ENCODE data around the gene FNBP1. TPM values are rescaled to one million over a fixed set of nuclear protein-coding genes. Genes with fewer than 3 reads are reported as not detected.
A peak's percentile ranks its signal among the peaks of the same experiment; 100 is the strongest.
"Not testable (repeated sequence)": the region's sequence is repeated elsewhere in the genome, so short reads cannot be mapped to it uniquely, and the experiment has no call there.

The FNBP1 gene
- total RNA-seq, 1 donor from 2014 or later: 34.9 TPM

DNA sequence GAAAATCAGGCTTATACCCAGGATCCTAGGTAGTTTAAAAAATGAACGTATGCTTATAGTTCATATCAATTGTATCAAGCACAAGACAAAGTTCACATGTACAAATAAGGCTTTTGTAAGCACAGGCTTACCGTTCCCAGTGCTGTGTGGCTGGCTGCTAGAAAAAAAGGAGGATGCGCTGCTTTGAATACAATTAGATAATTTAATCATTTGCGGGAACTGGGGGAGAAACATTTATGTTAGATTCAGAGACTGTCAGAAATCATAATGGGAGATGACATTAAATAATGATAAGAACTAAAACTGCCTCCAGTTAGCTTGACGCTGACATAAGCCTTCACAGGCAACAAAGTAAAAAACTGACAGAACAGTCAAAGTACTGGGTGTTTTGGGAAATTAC is 93.2 kb downstream of the FNBP1 start:
- Mint-ChIP-seq H3K9me3 (no peaks in the 10 kb centered on the region), H3K4me3 (no peak overlapping the region), H3K27me3 (ENCODE audit: insufficient read depth, low read depth) (no peaks in the 10 kb centered on the region), H3K36me3 (peaks cover under 1% of the 10 kb centered on the region), H3K4me1 (peaks cover 4% of the 10 kb centered on the region), H3K27ac (no peak overlapping the region)
- H2AFZ ChIP-seq (replicated peaks): no peak overlapping the region
- no peaks in the 10 kb centered on the region for H3K9me3 ChIP-seq (ENCODE audit: low read depth)
- no peaks in the 10 kb centered on the region for H3K27me3 ChIP-seq
- DNase-seq (ENCODE audit: low spot score): no peak
- no peak for TF ChIP-seq EZH2 (IDR thresholded peaks at IDR 0.05)
- TF ChIP-seq EZH2phosphoT487 (IDR thresholded peaks at IDR 0.05): no peak
- TF ChIP-seq, protein P1, sequence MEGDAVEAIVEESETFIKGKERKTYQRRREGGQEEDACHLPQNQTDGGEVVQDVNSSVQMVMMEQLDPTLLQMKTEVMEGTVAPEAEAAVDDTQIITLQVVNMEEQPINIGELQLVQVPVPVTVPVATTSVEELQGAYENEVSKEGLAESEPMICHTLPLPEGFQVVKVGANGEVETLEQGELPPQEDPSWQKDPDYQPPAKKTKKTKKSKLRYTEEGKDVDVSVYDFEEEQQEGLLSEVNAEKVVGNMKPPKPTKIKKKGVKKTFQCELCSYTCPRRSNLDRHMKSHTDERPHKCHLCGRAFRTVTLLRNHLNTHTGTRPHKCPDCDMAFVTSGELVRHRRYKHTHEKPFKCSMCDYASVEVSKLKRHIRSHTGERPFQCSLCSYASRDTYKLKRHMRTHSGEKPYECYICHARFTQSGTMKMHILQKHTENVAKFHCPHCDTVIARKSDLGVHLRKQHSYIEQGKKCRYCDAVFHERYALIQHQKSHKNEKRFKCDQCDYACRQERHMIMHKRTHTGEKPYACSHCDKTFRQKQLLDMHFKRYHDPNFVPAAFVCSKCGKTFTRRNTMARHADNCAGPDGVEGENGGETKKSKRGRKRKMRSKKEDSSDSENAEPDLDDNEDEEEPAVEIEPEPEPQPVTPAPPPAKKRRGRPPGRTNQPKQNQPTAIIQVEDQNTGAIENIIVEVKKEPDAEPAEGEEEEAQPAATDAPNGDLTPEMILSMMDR (IDR thresholded peaks at IDR 0.05): no peak
- H3K4me2 ChIP-seq: no peak overlapping the region
- peak overlapping the region; percentile 13 for H3K9ac ChIP-seq
- H3F3A ChIP-seq (ENCODE audit: low read depth): no peaks in the 10 kb centered on the region
- H3K36me3 ChIP-seq: no peaks in the 10 kb centered on the region
- no peaks in the 10 kb centered on the region for H4K20me1 ChIP-seq (ENCODE audit: low read depth)
- no peaks in the 10 kb centered on the region for H3K4me1 ChIP-seq
- no peak overlapping the region for H3K4me3 ChIP-seq
- no peaks in the 10 kb centered on the region for H3K79me2 ChIP-seq (ENCODE audit: low read depth)
- H3K27ac ChIP-seq: no peak overlapping the region

DNA sequence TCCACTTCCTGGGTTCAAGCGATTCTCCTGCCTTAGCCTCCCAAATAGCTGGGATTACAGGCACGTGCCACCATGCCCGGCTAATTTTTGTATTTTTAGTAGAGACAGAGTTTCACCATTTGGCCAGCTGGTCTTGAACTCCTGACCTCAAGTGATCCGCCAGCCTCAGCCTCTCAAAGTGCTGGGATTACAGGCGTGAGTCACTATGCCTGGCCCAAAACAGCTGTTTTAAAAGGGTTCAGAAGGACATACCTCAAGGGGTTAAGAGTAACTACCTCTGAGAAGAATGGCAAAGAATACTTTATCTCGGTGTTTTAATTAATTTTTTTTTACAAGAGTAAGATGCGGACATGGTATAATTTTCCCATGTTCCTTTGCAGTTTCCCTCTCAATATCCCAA is 94.4 kb downstream of the FNBP1 start:
- not testable (repeated sequence) for H3K36me3 Mint-ChIP-seq; H4K20me1 ChIP-seq (ENCODE audit: low read depth); H3K27me3 Mint-ChIP-seq (ENCODE audit: insufficient read depth, low read depth); H3K9me3 Mint-ChIP-seq; H3K4me2 ChIP-seq; H3K36me3 ChIP-seq; H3K4me1 Mint-ChIP-seq; H3F3A ChIP-seq (ENCODE audit: low read depth); H3K79me2 ChIP-seq (ENCODE audit: low read depth); H3K27ac ChIP-seq; H3K27ac Mint-ChIP-seq; H3K9me3 ChIP-seq (ENCODE audit: low read depth); H3K9ac ChIP-seq; DNase-seq (ENCODE audit: low spot score); H3K4me3 ChIP-seq; H3K4me3 Mint-ChIP-seq; H2AFZ ChIP-seq (replicated peaks); H3K27me3 ChIP-seq; H3K4me1 ChIP-seq

DNA sequence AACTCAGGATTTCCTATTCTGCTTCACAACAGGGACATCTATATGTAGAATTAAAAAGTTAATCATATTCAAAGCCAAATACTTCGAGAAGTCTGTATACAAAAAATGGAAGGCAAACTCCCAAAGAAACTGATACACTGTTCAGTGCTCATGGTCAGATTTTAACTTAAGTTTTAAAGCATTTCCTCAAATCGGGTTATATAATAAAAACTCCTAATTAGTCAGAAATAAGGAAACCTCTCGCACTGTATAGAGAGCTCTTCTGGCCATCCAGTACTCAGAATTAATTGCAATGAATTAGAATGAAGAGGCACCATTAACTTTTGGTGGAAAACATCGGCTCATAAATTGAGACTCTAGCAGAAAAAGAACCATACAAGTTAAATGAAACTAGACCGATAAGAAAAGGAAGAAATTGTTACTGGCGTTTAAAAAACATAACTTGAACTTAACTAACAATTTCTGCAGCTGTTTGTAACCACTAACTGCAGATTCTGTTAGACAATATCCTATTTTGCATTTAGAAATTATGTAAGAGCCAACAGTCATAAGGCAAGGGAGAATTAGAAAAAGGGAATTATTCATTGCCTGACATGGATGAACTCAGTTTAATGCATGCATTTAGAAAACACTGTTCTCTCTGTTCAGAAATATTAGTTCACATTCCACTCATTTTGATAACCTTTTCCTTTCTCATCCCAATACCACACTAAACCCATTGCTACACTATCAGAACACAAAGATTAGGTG is 96.6 kb downstream of the FNBP1 start:
- Histone ChIP-seq H3F3A (ENCODE audit: low read depth) (no peaks in the 10 kb centered on the region), H3K27me3 (no peaks in the 10 kb centered on the region), H3K4me1 (no peaks in the 10 kb centered on the region), H3K9ac (no peak overlapping the region), H2AFZ (replicated peaks) (no peak overlapping the region), H3K27ac (no peak overlapping the region), H3K79me2 (ENCODE audit: low read depth) (no peaks in the 10 kb centered on the region), H3K9me3 (ENCODE audit: low read depth) (no peaks in the 10 kb centered on the region), H4K20me1 (ENCODE audit: low read depth) (no peaks in the 10 kb centered on the region), H3K4me3 (no peak overlapping the region), H3K36me3 (no peaks in the 10 kb centered on the region), H3K4me2 (no peak overlapping the region)
- DNase-seq (ENCODE audit: low spot score): no peak
- H3K27ac Mint-ChIP-seq: no peak overlapping the region
- peaks cover 8% of the 10 kb centered on the region for H3K27me3 Mint-ChIP-seq (ENCODE audit: insufficient read depth, low read depth)
- peaks cover 16% of the 10 kb centered on the region for H3K9me3 Mint-ChIP-seq
- H3K4me1 Mint-ChIP-seq: peaks cover 4% of the 10 kb centered on the region
- H3K4me3 Mint-ChIP-seq: no peak overlapping the region
- TF ChIP-seq EZH2 (IDR thresholded peaks at IDR 0.05) (no peak), EZH2phosphoT487 (IDR thresholded peaks at IDR 0.05) (no peak)
- TF ChIP-seq, protein P1 (IDR thresholded peaks at IDR 0.05): no peak
- H3K36me3 Mint-ChIP-seq: peaks cover 19% of the 10 kb centered on the region

DNA sequence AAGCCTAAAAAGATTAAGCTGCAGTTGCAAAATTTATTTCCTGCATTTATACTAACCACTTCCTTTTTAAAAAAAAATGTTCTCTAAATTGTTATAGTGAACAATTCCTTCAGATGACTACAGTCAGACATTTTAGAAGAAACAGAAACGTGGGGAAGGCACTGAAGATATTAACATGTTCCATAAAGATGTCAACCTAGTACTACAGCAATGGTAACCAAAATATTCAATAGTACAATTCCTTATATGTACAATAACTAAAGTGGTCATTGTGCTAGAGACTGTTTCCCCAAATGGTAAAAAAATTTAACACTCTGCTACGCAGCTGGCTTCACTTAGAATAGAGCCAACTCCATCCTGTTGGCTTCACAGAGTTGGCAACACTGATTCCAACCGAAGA is 97.7 kb downstream of the FNBP1 start:
- Mint-ChIP-seq H3K36me3 (peaks cover 20% of the 10 kb centered on the region), H3K4me1 (peaks cover 4% of the 10 kb centered on the region), H3K27me3 (ENCODE audit: insufficient read depth, low read depth) (peaks cover 8% of the 10 kb centered on the region), H3K9me3 (peaks cover 20% of the 10 kb centered on the region), H3K27ac (no peak overlapping the region), H3K4me3 (no peak overlapping the region)
- no peaks in the 10 kb centered on the region for H3K9me3 ChIP-seq (ENCODE audit: low read depth)
- no peaks in the 10 kb centered on the region for H3K79me2 ChIP-seq (ENCODE audit: low read depth)
- no peak for DNase-seq (ENCODE audit: low spot score)
- H3K9ac ChIP-seq: no peak overlapping the region
- no peaks in the 10 kb centered on the region for H4K20me1 ChIP-seq (ENCODE audit: low read depth)
- H3K4me1 ChIP-seq: no peaks in the 10 kb centered on the region
- no peak overlapping the region for H3K27ac ChIP-seq
- no peak overlapping the region for H2AFZ ChIP-seq (replicated peaks)
- H3K4me2 ChIP-seq: no peak overlapping the region
- H3K27me3 ChIP-seq: no peaks in the 10 kb centered on the region
- no peaks in the 10 kb centered on the region for H3F3A ChIP-seq (ENCODE audit: low read depth)
- no peak overlapping the region for H3K4me3 ChIP-seq
- H3K36me3 ChIP-seq: no peaks in the 10 kb centered on the region
- TF ChIP-seq EZH2phosphoT487 (IDR thresholded peaks at IDR 0.05): no peak
- no peak for TF ChIP-seq EZH2 (IDR thresholded peaks at IDR 0.05)
- TF ChIP-seq, protein P1 (IDR thresholded peaks at IDR 0.05): no peak
